Brain microvascular endothelial cell (primary cell): Measurements from ENCODE around the gene VPS13D.

Source experiments
- DNase-seq: peaks from one replicate; pipeline ENCODE4 v3.0.0-alpha.2; 2020
- H3K27ac ChIP-seq: fragments of 250-450 bp; sonication (Bioruptor Pico); 2 replicates; pipeline ENCODE4 v1.5.1; 2020; ENCODE audit warnings: mild to moderate bottlenecking, moderate library complexity
- H3K27me3 ChIP-seq: fragments of 250-450 bp; sonication (Bioruptor Pico); replicated peaks from 2 replicates; pipeline ENCODE4 v1.5.1; 2020; ENCODE audit warnings: mild to moderate bottlenecking
- H3K36me3 ChIP-seq: fragments of 250-450 bp; sonication (Bioruptor Pico); replicated peaks from 2 replicates; pipeline ENCODE4 v1.5.1; 2020; ENCODE audit warnings: mild to moderate bottlenecking
- H3K4me3 ChIP-seq: 2 replicates; pipeline ENCODE4 v1.5.1; 2011; ENCODE audit warnings: low read depth, mild to moderate bottlenecking, control low read depth, low read length, moderate library complexity
- in situ Hi-C: cut with HindIII; loops from 2 replicates; pipeline ENCODE4 v1.10.0; 2017; ENCODE audit warnings: low sequenced_read_pairs, low pct_ligation_motif_present
- TF ChIP-seq, protein P1 (sequence below): IDR thresholded peaks from 2 replicates; pipeline ENCODE4 v1.5.1; 2011; ENCODE audit warnings: low read depth, mild to moderate bottlenecking, moderate library complexity, low read length, control low read depth, inconsistent platforms; ENCODE audit errors: missing control alignments

Gene VPS13D

DNA sequence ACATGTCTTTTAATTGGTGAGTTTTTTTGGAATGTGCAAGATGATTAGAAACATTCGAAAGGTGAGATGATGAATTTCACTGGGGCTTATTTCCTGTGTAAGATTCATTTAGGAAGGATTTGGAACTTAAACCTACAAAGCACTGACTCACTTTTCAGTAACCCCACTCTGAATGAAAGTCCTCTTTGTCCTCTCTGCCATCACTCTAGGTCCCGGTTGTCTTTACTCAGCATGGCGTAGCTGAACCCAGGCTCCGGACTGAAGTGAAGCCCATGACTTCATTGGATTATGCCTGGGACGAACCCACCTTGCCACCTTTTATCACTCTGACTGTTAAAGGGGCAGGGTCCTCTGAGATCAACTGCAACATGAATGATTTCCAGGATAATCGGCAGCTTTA lies 139.4 kb downstream of the VPS13D start:
- no peak overlapping the region for H3K4me3 ChIP-seq
- DNase-seq: no peak
- no peaks in the 10 kb centered on the region for H3K27me3 ChIP-seq
- no peak overlapping the region for H3K27ac ChIP-seq
- TF ChIP-seq, protein P1, sequence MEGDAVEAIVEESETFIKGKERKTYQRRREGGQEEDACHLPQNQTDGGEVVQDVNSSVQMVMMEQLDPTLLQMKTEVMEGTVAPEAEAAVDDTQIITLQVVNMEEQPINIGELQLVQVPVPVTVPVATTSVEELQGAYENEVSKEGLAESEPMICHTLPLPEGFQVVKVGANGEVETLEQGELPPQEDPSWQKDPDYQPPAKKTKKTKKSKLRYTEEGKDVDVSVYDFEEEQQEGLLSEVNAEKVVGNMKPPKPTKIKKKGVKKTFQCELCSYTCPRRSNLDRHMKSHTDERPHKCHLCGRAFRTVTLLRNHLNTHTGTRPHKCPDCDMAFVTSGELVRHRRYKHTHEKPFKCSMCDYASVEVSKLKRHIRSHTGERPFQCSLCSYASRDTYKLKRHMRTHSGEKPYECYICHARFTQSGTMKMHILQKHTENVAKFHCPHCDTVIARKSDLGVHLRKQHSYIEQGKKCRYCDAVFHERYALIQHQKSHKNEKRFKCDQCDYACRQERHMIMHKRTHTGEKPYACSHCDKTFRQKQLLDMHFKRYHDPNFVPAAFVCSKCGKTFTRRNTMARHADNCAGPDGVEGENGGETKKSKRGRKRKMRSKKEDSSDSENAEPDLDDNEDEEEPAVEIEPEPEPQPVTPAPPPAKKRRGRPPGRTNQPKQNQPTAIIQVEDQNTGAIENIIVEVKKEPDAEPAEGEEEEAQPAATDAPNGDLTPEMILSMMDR: no peak
- H3K36me3 ChIP-seq: peaks cover 10% of the 10 kb centered on the region
- in situ Hi-C loops: no loop called here

DNA sequence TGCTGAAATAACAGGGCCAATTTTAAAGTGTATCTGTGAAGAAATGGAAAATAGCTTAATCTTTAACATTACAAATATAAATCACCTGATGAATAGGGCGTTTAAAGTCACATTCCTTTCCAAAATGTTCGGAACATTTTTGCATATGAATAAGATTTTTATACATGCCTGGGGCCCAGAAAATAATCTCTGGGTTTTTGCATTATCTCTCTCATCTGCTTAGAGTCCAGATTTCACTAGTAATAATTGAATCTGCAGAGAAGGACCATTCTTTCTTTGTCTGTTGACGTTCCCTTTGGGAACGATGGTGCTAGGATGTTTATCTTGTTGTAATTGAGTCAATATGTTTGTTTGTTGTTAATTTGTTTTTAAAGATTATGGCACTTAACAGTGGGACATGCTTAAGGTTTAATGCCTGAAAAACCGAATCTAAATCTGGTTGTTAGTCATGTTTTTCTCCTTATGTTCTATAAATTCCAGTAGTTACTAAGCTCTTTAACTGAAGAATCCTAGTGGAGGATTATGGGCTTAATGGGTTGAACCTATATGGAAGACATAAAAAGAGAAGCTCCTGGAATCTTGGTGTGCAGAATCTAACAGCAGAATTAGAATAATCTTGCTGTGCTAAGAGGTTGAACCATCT lies 140.6 kb downstream of the VPS13D start:
- Histone ChIP-seq H3K27ac (no peak overlapping the region), H3K36me3 (peaks cover 16% of the 10 kb centered on the region), H3K4me3 (no peak overlapping the region), H3K27me3 (no peaks in the 10 kb centered on the region)
- TF ChIP-seq, protein P1: no peak
- in situ Hi-C loops: no loop called here
- DNase-seq: no peak

DNA sequence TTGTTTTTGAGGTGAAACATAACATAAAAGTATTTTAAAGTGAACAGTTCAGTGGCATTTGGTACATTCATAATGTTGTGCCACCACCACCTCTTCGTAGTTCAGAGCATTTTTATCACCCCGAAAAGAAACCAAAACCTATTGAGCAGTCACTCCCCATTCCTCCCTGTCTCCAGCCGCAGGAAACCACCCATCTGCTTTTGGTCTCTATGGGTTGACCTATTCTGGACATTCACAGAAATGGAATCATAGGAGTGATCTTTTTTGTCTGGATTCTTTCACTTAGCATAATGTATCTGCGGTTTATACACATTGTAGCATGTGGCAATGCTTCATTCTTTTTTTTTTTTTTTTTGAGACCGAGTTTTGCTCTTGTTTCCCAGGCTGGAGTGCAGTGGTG lies 141.2 kb downstream of the VPS13D start:
- H3K36me3 ChIP-seq: peaks cover 16% of the 10 kb centered on the region
- TF ChIP-seq, protein P1: no peak
- H3K27me3 ChIP-seq: no peaks in the 10 kb centered on the region
- H3K4me3 ChIP-seq: no peak overlapping the region
- no peak overlapping the region for H3K27ac ChIP-seq
- in situ Hi-C loops: no loop called here
- no peak for DNase-seq

DNA sequence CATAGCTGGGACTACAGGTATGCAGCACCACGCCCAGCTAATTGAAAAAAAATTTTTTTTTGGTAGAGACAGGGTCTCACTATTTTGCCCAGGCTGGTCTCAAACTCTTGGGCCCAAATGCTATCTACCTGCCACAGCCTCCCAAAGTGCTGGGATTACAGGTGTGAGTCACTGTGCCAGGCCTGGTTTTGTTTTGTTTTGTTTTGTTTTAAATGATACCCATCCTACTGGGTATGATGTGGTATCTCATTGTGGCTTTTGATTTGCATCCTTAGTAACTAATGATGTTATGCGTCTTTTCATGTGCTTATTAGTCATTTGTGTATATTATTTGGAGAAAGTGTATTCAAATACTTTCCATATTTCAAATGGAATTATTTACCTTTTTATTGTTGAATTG lies 142.3 kb downstream of the VPS13D start:
- H3K27me3 ChIP-seq: no peaks in the 10 kb centered on the region
- H3K4me3 ChIP-seq: no peak overlapping the region
- TF ChIP-seq, protein P1: no peak
- H3K36me3 ChIP-seq: peaks cover 16% of the 10 kb centered on the region
- no peak overlapping the region for H3K27ac ChIP-seq
- no peak for DNase-seq
- in situ Hi-C loops: no loop called here

DNA sequence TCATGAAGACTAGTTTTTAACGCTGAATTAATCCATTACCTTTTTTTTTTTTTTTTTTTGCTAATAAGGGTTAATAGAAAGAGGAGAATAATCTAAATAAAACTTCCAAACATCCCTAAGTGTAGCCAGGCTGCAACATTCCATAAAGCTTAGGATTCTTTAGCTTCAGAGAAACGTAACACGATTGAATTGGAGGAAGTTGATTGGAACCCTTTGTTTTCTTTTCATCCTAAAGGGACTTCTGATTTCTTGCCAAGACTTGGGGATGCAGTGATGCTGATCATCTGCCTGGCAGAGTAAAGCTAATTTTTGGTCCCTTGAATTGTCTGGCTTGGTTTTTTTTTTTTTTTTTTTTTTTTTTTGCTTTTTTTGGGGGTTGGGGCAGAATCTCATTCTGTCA lies 142.9 kb downstream of the VPS13D start:
- in situ Hi-C loops: no loop called here
- H3K27ac ChIP-seq: no peak overlapping the region
- TF ChIP-seq, protein P1: no peak
- no peaks in the 10 kb centered on the region for H3K27me3 ChIP-seq
- DNase-seq: no peak
- peaks cover 16% of the 10 kb centered on the region for H3K36me3 ChIP-seq
- H3K4me3 ChIP-seq: no peak overlapping the region
